HepG2 (cell line): ENCODE data around the gene TMEM31. TPM values are rescaled to one million over a fixed set of nuclear protein-coding genes. Genes with fewer than 3 reads are reported as not detected.

ENCODE experiments used
- ATAC-seq: fragments of 200-7000 bp; cut with Tn5 transposase; 3 replicates; pipeline ENCODE4 v1.9.1; 2020; ENCODE audit warnings: mild to moderate bottlenecking, moderate library complexity
- Bru-seq: library from RNA; stranded (reverse); fragments of 400-500 nt; gene quantifications from one replicate; lab custom pipeline; 2021; lab: Mats Ljungman, UMichigan
- BruChase-seq, 2 experiments: library from RNA; stranded (reverse); fragments of 400-500 nt; gene quantifications; one replicate each; lab custom pipeline; 2021; lab: Mats Ljungman, UMichigan
- BruUV-seq: library from RNA; stranded (reverse); fragments of 400-500 nt; replicated peaks from 2 replicates; lab custom pipeline; 2021; lab: Mats Ljungman, UMichigan
- CTCF ChIA-PET: fragments of 300-600 bp; formaldehyde crosslinking; extraction: SDS; loops from one replicate; lab custom pipeline; 2021; ENCODE audit warnings: low total read pairs, inconsistent platforms, low intra/inter-chr PET ratio; lab: Yijun Ruan, JAX
- POLR2A ChIA-PET: fragments of 350-600 bp; sonication (Branson Sonifier 250); formaldehyde crosslinking; loops from one replicate; lab custom pipeline; 2020; ENCODE audit warnings: antibody characterized with exemption, inconsistent platforms; lab: Yijun Ruan, JAX
- DNase-seq: peaks from one replicate; pipeline ENCODE4 v3.0.0-alpha.2; 2015; ENCODE audit warnings: low spot score
- FAIRE-seq: peaks from 3 replicates; lab custom pipeline; 2011; peaks lifted over from hg19 to GRCh38; lab: Jason Lieb, UNC
- H2AFZ ChIP-seq: one replicate; pipeline ENCODE4 v1.6.1; 2011; ENCODE audit warnings: low read length, inconsistent platforms
- H3K27ac ChIP-seq: fragments of 300-600 bp; 3 replicates; pipeline ENCODE4 v1.8.0; 2011; ENCODE audit warnings: mixed run types, mild to moderate bottlenecking, mixed read lengths, low read length, inconsistent platforms; ENCODE audit not compliant: insufficient read depth; ENCODE audit errors: extremely low read length
- H3K27me3 ChIP-seq, 2 experiments: fragments of 200-600 bp in 1 of 2; 2 replicates in 1 of 2; 3 replicates in 1 of 2; pipeline versions ENCODE4 v1.6.0 to v1.8.0; 2011; ENCODE audit warnings: low read length in 2 of 2, mild to moderate bottlenecking in 2 of 2, moderate library complexity in 2 of 2, inconsistent platforms in 1 of 2; ENCODE audit not compliant: insufficient read depth in 2 of 2, control insufficient read depth in 1 of 2
- H3K36me3 ChIP-seq, 2 experiments: fragments of 200-600 bp in 1 of 2; replicated peaks in 1 of 2; 2 replicates in 1 of 2; 3 replicates in 1 of 2; pipeline versions ENCODE4 v1.5.1 to v1.8.0; 2011; ENCODE audit warnings: low read length in 2 of 2, inconsistent platforms in 1 of 2; ENCODE audit not compliant: insufficient read depth in 2 of 2, control insufficient read depth in 1 of 2
- H3K4me1 ChIP-seq: 2 replicates; pipeline ENCODE4 v1.5.1; 2012; ENCODE audit warnings: low read length, inconsistent platforms; ENCODE audit not compliant: insufficient read depth
- H3K4me2 ChIP-seq: 2 replicates; pipeline ENCODE4 v1.6.0; 2011; ENCODE audit warnings: low read depth, low read length, inconsistent platforms
- H3K4me3 ChIP-seq, 3 experiments: fragments of 200-600 bp in 1 of 3; sonication (generic), shearing (Covaris generic) in 1 of 3; replicated peaks in 1 of 3; 2 replicates each; pipeline ENCODE4 v1.5.1; 2011 to 2016; ENCODE audit warnings: low read length in 3 of 3, inconsistent platforms in 2 of 3, low read depth in 2 of 3, mild to moderate bottlenecking in 2 of 3, control low read depth in 1 of 3, mixed read lengths in 1 of 3; ENCODE audit not compliant: insufficient read depth in 1 of 3
- H3K79me2 ChIP-seq: one replicate; pipeline ENCODE4 v1.6.1; 2011; ENCODE audit warnings: low read length, inconsistent platforms; ENCODE audit not compliant: insufficient read depth
- H3K9ac ChIP-seq: 2 replicates; pipeline ENCODE4 v1.6.0; 2011; ENCODE audit warnings: mild to moderate bottlenecking, low read depth, low read length, inconsistent platforms; ENCODE audit not compliant: insufficient read depth
- H3K9me3 ChIP-seq: 2 replicates; pipeline ENCODE4 v1.5.1; 2012; ENCODE audit warnings: mild to moderate bottlenecking, low read length
- H4K20me1 ChIP-seq: 2 replicates; pipeline ENCODE4 v1.6.0; 2011; ENCODE audit warnings: inconsistent platforms, mild to moderate bottlenecking, low read length, moderate library complexity; ENCODE audit not compliant: insufficient read depth
- HMG20A ChIP-seq: IDR thresholded peaks from 2 replicates; pipeline ENCODE4 v1.6.1; 2016; ENCODE audit warnings: borderline replicate concordance
- SKI ChIP-seq: fragments of 450-650 bp; IDR thresholded peaks from one replicate; pipeline ENCODE4 v1.6.1; 2018; ENCODE audit warnings: mild to moderate bottlenecking; ENCODE audit not compliant: partially characterized antibody
- THYN1 ChIP-seq: sonication (generic); formaldehyde crosslinking; IDR thresholded peaks from 2 replicates; pipeline ENCODE4 v1.8.1; 2023; ENCODE audit warnings: low read depth, mild to moderate bottlenecking, moderate library complexity, missing genetic modification reagents, borderline replicate concordance
- TP53 ChIP-seq: sonication (generic); formaldehyde crosslinking; conservative IDR thresholded peaks from 2 replicates; pipeline ENCODE4 v1.4.0; 2020; ENCODE audit warnings: missing genetic modification reagents
- ZNF33A ChIP-seq: sonication (generic); formaldehyde crosslinking; IDR thresholded peaks from 2 replicates; pipeline ENCODE4 v1.5.1; 2020; ENCODE audit warnings: missing genetic modification reagents, mild to moderate bottlenecking, moderate library complexity, borderline replicate concordance
- ZNF552 ChIP-seq: sonication (generic); formaldehyde crosslinking; IDR thresholded peaks from 2 replicates; pipeline ENCODE4 v1.9.0; 2022; ENCODE audit warnings: missing genetic modification reagents, mild to moderate bottlenecking, borderline replicate concordance
- ZNF589 ChIP-seq: sonication (generic); formaldehyde crosslinking; conservative IDR thresholded peaks from 2 replicates; pipeline ENCODE4 v1.8.0; 2022; ENCODE audit warnings: mild to moderate bottlenecking, moderate library complexity, missing genetic modification reagents
- WGBS: methylation state at CpG from one replicate; pipeline ENCODE4 v1.1.6; 2017; ENCODE audit warnings: low lambda C conversion rate; 5-methylcytosine and 5-hydroxymethylcytosine counted together
- in situ Hi-C: cut with HindIII; loops from 2 replicates; pipeline ENCODE4 v1.10.0; 2017; ENCODE audit warnings: low pct_unique_long_range_greater_than_20kb; ENCODE audit not compliant: extremely low pct_ligation_motif_present
- intact Hi-C: fragments of 100-400 bp; cut with micrococcal nuclease; formaldehyde crosslinking; loops from one replicate; pipeline ENCODE4 v1.10.0; 2022; ENCODE audit not compliant: unreplicated experiment
- long read RNA-seq, 2 experiments: library from RNA in 1 of 2; library from polyadenylated mRNA in 1 of 2; stranded (forward) in 1 of 2; unstranded in 1 of 2; transcript quantifications; one replicate each; pipeline ENCODE4 v2.0.0, GENCODE V29; 2019 to 2022
- polyA minus RNA-seq, 3 experiments: library from RNA; depleted of rRNA, polyadenylated mRNA; stranded (reverse); fragments of >200 nt; gene quantifications; 2 replicates each; pipeline ENCODE4 v1.2.3, GENCODE V29; 2011; ENCODE audit warnings: low replicate concordance in 1 of 3
- polyA plus RNA-seq, 8 experiments: library from polyadenylated mRNA; depleted of rRNA in 3 of 8; stranded (reverse) in 7 of 8; unstranded in 1 of 8; fragments of >200 nt; fragmentation: Illumina TruSeq in 4 of 8; extraction: Trizol in 4 of 8; gene quantifications; 2 replicates each; pipeline versions ENCODE4 v1.2.1 to v1.2.3, GENCODE V29; 2011 to 2016; ENCODE audit warnings: low read depth in 4 of 8, missing spikeins in 1 of 8, mixed read lengths in 1 of 8; ENCODE audit not compliant: insufficient read depth in 1 of 8
- total RNA-seq, 5 experiments: library from RNA; depleted of rRNA; stranded (reverse); fragments of >200 nt; fragmentation: Illumina TruSeq; extraction: Trizol; gene quantifications; 2 replicates each; pipeline ENCODE4 v1.2.3, GENCODE V29; 2016; ENCODE audit warnings: low read depth in 1 of 5
- TF ChIP-seq, protein P1 (sequence below): IDR thresholded peaks from 2 replicates; pipeline ENCODE4 v1.6.1; 2016

TMEM31 gene, protein sequence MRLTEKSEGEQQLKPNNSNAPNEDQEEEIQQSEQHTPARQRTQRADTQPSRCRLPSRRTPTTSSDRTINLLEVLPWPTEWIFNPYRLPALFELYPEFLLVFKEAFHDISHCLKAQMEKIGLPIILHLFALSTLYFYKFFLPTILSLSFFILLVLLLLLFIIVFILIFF
- total RNA-seq (2016; rRNA removed; fragmentation: Illumina TruSeq; extraction: Trizol), result not detected in 2 replicates
- not detected in 2 replicates for total RNA-seq (2016; cell fraction: cytosol; rRNA removed; fragmentation: Illumina TruSeq; extraction: Trizol; ENCODE audit: low read depth)
- not detected in 2 replicates for total RNA-seq (2016; cell fraction: insoluble cytoplasmic fraction; rRNA removed; fragmentation: Illumina TruSeq; extraction: Trizol)
- total RNA-seq (2016; cell fraction: membrane; rRNA removed; fragmentation: Illumina TruSeq; extraction: Trizol), result not detected in 2 replicates
- total RNA-seq (2016; cell fraction: nucleus; rRNA removed; fragmentation: Illumina TruSeq; extraction: Trizol), result not detected in 2 replicates
- 0.13 and 0.16 TPM in 2 replicates for polyA plus RNA-seq (2011; rRNA removed)
- polyA plus RNA-seq (2011; cell fraction: cytosol; rRNA removed), result not detected in 2 replicates
- 0.23 TPM in 1 of 2 replicates, not detected in the other for polyA plus RNA-seq (2011; cell fraction: nucleus; rRNA removed)
- polyA plus RNA-seq (2012), result 0.65 TPM in 1 of 2 replicates, not detected in the other
- polyA plus RNA-seq (2016; cell fraction: cytosol; fragmentation: Illumina TruSeq; extraction: Trizol; ENCODE audit: low read depth), result not detected in 2 replicates
- not detected in 2 replicates for polyA plus RNA-seq (2016; cell fraction: insoluble cytoplasmic fraction; fragmentation: Illumina TruSeq; extraction: Trizol; ENCODE audit: low read depth)
- polyA plus RNA-seq (2016; cell fraction: membrane; fragmentation: Illumina TruSeq; extraction: Trizol; ENCODE audit: low read depth), result not detected in 2 replicates
- not detected in 2 replicates for polyA plus RNA-seq (2016; cell fraction: nucleus; fragmentation: Illumina TruSeq; extraction: Trizol; ENCODE audit: insufficient read depth, low read depth)
- not detected in 2 replicates for polyA minus RNA-seq (2011; rRNA and poly(A)+ RNA removed; ENCODE audit: low replicate concordance)
- polyA minus RNA-seq (2011; cell fraction: cytosol; rRNA and poly(A)+ RNA removed), result not detected in 2 replicates
- not detected in 2 replicates for polyA minus RNA-seq (2011; cell fraction: nucleus; rRNA and poly(A)+ RNA removed)
- not detected for Bru-seq, nascent RNA
- percentile 16 among the genes with signal in this experiment for BruChase-seq, experiment 1, labeled RNA remaining after a 6-hour chase
- percentile 18 among the genes with signal in this experiment for BruChase-seq, experiment 2, labeled RNA remaining after a 2-hour chase
- long read RNA-seq, experiment 1, result 0 reads
- long read RNA-seq, experiment 2, result 0 reads

DNA sequence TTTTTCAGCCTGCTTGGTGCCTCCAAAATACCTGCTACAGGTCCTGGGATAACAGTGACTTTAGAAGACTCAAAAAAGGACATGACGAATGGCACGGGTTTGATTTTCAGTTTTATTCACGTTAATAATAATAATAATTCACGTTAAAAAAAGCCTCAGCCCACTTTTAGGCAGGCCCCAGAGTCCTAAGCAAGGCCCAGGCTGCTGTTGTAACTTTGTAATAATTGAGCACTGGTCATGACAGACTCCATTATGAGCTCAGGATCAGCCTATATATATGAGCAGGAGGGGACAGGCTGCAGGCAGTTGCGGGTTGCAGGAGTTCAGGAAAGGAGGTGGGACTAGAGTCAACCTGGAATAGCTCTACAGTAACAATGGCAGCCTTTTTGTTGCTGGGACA lies at the start of gene TMEM31:
Gene TMEM31, plus strand, starts transcription at position 301 of the 400 bp plus-strand sequence. CDS start 1,350 bp downstream, outside the sequence.
- no peak for DNase-seq
- in situ Hi-C loops, result no loop called here
- no peak within 1 kb of the TSS for H3K4me2 ChIP-seq
- no peak within 1 kb of the TSS for H3K9ac ChIP-seq
- H4K20me1 ChIP-seq, result no peaks in the 10 kb centered on the region
- TF ChIP-seq, protein P1, sequence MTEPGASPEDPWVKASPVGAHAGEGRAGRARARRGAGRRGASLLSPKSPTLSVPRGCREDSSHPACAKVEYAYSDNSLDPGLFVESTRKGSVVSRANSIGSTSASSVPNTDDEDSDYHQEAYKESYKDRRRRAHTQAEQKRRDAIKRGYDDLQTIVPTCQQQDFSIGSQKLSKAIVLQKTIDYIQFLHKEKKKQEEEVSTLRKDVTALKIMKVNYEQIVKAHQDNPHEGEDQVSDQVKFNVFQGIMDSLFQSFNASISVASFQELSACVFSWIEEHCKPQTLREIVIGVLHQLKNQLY (CRISPR knock-in tag), result no peak
- TF ChIP-seq HMG20A (CRISPR knock-in tag), result no peak
- no peak for TF ChIP-seq ZNF33A (CRISPR knock-in tag)
- no peak for TF ChIP-seq ZNF589 (CRISPR knock-in tag)
- TF ChIP-seq ZNF552 (CRISPR knock-in tag), result no peak
- TF ChIP-seq TP53 (CRISPR knock-in tag), result no peak
- TF ChIP-seq THYN1 (CRISPR knock-in tag), result no peak
- TF ChIP-seq SKI, result no peak
- ChIA-PET POLR2A (no interaction called here), CTCF (no interaction called here)
- no peaks in the 10 kb centered on the region for H3K36me3 ChIP-seq
- H3K4me1 ChIP-seq, result no peaks in the 10 kb centered on the region
- no peak for FAIRE-seq
- H3K9me3 ChIP-seq, result no peaks in the 10 kb centered on the region
- no peak within 1 kb of the TSS for H2AFZ ChIP-seq
- H3K27ac ChIP-seq, result no peak within 1 kb of the TSS
- intact Hi-C loops, result loop anchor here (2.0 kb wide), 1 partner anchor 106 kb away; no protein-coding TSS in a partner anchor
- WGBS, result 50% methylated on average over 4 of the region's 5 CpGs
- H3K79me2 ChIP-seq, result no peaks in the 10 kb centered on the region
- H3K4me3 ChIP-seq, result no peak within 1 kb of the TSS
- ATAC-seq, result no peak
- no peaks in the 10 kb centered on the region for H3K27me3 ChIP-seq
- no TSS peak for BruUV-seq
